GM19468 (cell line): ENCODE results near the gene CGRRF1.

Experiments used
- ATAC-seq: cut with Tn5 transposase; IDR thresholded peaks from one replicate; pipeline ENCODE4 v1.9.1; 2021; ENCODE audit warnings: mild to moderate bottlenecking, moderate library complexity, moderate number of reproducible peaks; ENCODE audit not compliant: unreplicated experiment; ENCODE audit errors: extremely low read depth

Gene CGRRF1, protein sequence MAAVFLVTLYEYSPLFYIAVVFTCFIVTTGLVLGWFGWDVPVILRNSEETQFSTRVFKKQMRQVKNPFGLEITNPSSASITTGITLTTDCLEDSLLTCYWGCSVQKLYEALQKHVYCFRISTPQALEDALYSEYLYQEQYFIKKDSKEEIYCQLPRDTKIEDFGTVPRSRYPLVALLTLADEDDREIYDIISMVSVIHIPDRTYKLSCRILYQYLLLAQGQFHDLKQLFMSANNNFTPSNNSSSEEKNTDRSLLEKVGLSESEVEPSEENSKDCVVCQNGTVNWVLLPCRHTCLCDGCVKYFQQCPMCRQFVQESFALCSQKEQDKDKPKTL

GRCh38 chr14:54509546-54510501 is at the start of gene CGRRF1:
Gene CGRRF1, plus strand, starts transcription at chr14:54509906. Its CDS starts 54 bp downstream, at chr14:54509960.
- ATAC-seq = peak; percentile 97

DNA sequence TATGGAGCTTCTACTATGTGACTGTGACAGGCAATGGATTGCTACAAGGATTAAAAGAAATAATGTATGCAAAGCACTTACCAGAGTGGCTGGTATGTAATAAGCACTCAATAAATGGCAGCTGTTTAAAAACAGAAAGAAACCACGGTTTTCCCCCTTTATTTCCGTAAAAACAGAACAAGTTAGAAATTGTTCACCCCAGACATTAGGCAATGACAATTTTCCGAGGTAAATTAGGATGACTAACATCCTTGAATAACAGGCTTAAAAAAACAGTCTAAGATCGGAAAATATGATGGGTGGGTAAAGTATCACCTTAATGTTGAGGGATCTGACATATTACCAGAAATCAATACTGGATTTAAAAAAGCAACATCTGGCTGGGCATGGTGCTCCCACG is 47.7 kb upstream of the CGRRF1 start:
- ATAC-seq = no peak

- ATAC-seq = no peak
These were observed 44.1 kb upstream of the CGRRF1 start for GRCh38 chr14:54465654-54466053.

GRCh38 chr14:54467280-54467679 is 42.4 kb upstream of the CGRRF1 start:
- ATAC-seq = no peak

DNA sequence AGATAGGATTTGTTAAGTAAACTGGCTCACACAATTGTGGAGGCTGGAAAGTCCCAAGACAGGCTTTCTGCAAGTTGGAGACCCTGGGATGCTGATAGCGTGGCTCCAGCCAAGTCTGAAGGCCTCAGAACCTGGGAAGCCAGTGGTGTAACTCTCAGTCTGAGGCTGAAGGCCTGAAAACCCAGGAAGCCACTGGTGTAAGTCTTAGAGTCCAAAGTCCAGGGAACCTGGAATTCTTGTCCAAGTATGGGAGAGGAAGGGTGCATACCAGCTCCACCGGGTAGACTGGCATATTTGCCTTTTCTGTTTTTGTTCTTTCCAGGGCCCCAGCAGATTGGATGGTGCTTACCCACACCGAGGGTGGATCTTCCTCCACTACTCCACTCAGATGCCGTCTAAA is 39.0 kb upstream of the CGRRF1 start:
- no peak for ATAC-seq

DNA sequence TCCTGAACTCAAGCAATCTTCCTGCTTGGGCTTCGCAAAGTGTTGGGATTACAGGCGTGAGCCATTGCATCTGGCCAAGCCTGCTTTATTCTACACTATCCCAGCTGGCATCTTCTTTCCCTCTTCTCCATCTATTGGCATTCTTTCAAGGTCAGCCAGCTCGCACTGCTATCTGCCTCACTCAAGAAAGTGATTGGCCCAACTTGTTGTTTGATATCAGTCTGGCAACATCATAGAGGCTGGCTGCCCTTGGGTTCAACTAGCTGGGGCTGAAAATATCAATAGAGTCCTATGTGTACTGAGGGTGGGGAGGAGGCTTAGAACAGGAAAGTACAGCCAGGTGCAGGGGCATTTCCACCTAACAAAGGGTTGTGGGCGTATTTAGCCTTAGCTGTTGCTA is 38.1 kb upstream of the CGRRF1 start:
- no peak for ATAC-seq

DNA sequence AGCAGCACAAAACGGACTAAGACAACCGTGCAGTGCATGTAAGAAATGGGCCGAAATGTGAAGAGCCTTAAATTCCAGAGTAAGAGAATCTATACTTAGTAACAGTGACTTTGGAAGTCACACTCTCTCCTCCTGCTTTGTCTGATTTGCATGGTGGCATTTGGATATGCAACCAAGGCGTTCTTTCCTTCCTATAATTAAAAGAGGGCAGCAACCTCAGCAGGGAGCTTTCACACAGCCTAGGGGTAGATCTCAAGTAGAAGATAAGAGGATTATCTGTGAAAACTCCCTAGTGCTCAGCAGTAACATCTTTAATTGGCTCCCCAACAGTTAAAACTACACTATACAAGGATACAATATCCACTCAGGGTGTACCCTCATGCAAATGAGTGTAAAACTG is 37.4 kb upstream of the CGRRF1 start:
- ATAC-seq = no peak

GRCh38 chr14:54474232-54474793 is 35.4 kb upstream of the CGRRF1 start:
- ATAC-seq = no peak

DNA sequence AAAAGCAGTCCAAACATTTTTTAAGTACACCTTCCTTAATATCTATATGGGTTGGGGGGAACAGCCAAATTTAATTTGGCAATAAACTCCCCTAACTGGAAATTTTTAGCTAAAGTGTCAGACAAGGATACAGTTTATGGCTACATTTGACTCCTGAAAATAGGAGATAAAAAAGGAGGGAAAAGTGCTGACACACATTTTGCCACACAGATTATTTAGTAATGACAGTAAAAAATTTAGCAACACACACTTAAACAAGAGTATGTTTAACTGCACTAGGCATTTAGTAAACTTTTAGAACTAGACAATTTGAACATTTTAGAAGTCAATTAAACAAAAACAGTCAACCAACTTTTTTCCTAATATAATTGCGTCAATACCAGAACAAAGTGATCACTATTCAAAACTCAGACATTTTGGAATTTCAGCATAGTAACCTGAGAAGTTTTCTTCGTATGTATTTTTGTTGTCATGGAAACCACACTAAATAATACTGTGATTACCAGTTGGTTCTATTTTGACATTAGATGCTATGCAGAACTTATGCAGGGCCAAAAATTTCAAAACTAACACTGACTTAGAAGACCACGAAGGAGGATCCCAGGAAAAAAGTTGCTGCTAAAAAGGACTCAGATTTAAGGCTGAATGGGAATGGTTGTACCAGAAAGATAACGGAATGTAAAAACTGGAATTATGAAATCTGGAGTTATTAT is 34.4 kb upstream of the CGRRF1 start:
- ATAC-seq = no peak

DNA sequence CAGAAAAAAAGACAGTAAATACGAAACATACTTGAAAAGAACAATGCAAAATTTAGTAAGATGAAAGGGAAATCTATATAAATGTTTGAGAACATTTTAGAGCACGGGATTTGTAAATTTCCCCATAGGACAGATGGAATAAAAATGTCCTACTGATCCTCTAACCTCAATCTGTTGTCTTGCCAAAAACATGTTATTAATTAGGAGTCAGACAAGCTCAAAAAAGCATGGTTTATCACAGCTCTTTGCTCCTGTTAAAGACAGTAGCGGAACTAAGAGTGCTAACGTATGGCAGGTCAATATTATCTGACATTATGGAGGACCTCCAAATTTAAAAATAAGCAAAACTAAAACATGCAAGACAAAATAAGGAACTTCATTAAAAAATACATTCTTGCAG is 33.8 kb upstream of the CGRRF1 start:
- ATAC-seq = no peak

DNA sequence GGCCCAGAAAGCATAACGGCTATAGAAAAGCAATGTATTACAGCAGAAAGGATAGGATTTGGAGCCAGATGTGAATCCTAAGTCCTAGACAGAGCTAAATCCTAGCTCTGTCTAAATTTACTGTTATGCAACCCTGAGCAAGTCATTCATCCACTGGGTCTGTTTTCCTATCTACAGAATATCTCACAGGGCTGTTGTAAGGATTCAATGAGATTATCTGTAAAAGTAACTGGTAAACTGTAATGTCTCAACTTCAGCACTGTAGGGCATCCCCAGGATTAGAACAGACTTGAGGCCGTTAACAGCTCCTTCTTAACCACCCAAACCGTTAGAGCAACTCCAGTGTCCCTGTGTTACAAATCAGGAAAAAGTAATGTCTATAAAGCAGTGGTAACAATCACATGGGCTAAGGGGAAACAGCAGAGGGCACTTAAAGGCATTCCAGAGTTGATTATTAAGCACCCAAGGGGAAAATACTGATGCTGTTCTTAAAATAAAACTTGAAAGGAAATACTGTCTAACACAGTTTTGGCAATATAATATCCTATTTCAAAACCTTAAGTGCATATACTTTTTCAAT is 31.0 kb upstream of the CGRRF1 start:
- no peak for ATAC-seq

DNA sequence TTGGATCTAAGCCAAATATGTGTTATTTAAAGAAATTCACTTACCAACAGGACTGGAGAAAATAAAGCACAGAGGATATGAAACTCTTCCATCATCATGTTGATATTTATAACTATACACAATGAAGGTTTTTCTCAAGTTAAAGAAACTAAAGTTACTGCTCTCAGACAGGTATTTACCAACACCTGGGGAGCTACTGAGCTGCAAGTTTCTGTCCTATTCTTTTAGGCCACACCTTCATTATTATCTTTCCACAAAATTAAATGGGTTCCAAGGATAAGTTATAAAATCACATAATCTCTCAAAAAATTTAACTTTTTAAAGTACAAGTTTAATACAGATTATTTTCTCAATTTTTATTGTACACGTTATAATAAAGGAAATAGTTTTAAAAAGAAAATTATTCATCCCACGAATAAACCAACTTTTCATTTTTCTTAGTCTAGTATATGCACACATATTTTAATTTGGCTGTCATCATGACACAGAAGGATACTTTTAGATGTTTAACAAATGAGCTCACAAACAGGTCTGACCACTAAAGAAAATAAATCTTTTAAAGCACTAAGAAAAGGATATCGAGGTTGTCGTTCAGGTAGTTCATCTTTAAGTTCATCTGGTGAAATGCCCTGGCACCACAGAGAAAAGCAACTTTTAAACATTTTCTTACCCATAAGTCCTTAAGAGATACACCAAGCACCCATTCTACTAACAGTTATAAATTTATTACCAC is 28.7 kb upstream of the CGRRF1 start:
- ATAC-seq = no peak

- ATAC-seq = no peak
These were observed 28.0 kb upstream of the CGRRF1 start for GRCh38 chr14:54481695-54482094.

DNA sequence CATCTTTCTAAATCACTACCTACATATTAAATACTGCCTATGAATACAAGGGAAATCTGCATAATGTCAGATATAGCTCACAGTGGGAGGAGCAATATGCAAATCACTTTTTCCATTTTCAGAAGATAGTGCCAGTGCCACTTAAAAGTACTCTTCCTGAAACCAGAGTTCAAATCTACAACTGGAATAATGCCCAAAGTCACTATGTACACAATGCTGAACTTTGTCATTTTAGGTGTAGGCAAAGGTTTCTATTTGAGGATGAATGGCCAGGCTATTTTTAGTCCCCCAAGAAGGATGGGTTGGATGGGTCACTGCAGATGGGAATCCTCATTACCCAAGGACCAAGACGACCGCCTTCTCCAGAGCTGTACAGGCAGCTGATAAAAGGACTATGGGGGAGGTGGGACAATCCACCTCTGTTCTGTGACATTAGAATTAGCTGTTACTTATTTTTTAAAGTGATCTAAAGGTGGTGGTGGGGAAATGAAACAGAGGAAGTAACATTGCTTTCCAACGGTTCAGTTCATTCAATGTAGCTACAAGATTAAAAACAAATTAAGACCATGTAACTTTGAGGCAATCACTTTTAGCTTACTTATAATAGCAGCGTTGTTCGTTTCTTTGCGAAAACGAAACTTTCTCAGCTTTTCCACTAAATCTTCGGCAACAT is 26.5 kb upstream of the CGRRF1 start:
- ATAC-seq = no peak

- ATAC-seq = no peak
These were observed 25.9 kb upstream of the CGRRF1 start for GRCh38 chr14:54483846-54484245.

DNA sequence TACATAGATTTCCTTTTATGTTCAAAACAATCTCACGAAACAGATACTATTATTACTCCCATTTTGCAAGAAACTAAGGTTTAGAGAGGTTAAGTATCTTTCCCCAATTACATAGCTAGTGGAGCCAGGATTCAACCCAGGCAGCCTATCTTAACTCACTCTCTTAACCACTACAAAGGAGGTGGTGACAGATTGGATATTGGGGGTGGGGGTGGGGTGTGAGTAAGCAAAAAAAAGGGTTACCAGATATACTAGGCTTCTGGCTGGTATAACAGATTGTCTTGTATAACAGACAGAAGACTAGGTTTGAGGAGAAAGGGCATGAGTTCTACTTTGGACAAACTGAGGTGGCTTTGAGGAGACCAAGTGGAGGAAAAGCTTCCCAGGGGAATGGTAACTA is 23.0 kb upstream of the CGRRF1 start:
- ATAC-seq = no peak

DNA sequence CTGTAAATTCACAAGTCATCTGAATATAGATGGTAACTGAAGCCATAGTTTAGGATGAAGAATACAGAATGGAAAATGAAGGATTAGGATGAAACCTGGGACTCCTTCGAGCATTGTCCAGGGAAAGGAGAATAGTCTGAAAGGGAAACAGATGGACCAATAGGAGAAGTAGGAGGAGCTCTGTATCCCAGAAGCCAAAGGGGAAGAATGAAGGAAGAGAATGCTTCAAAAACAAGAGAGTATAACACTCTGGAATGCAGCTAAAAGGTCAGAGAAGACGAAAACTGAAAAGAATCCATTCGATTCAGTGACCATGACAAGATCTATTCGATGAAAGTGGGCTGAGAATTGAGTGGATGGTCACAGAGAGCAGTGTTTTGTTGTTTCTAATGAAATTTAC is 21.9 kb upstream of the CGRRF1 start:
- no peak for ATAC-seq

GRCh38 chr14:54488318-54488645 is 21.4 kb upstream of the CGRRF1 start:
- ATAC-seq = no peak
